ENCODE data around the gene ACSL3.

GRCh38 chr2:222830164-222830563 is 30.7 kb upstream of the ACSL3 start:
- TF ChIP-seq CTCF (IDR thresholded peaks at IDR 0.05) (no peak), SIN3A (IDR thresholded peaks at IDR 0.05; ENCODE audit: borderline replicate concordance, insufficient read depth, low read depth, low read length) (no peak), POLR2AphosphoS5 (IDR thresholded peaks at IDR 0.05; ENCODE audit: low read depth, low read length) (no peak), REST (IDR thresholded peaks at IDR 0.05; ENCODE audit: insufficient read depth in 1 of 2, low read depth in 2 of 2, low read length in 1 of 2) (no peak), TCF7L2 (IDR thresholded peaks at IDR 0.05; ENCODE audit: low read depth, low read length) (no peak)

Measured in Panc1 (cell line).